Measurements from ENCODE around the gene DROSHA. TPM values are rescaled to one million over a fixed set of nuclear protein-coding genes. Genes with fewer than 3 reads are reported as not detected.

The DROSHA gene
- total RNA-seq, 1 experiment from 2014 or later: 106 TPM

- H3K27ac ChIP-seq (ENCODE audit: insufficient read length, low read depth, low read length): no peak overlapping the region
- peaks cover 4 to 51% (median 11%) of the 10 kb centered on the region in 3 experiments; a peak in 6 of 7 replicates for H3K36me3 Mint-ChIP-seq (ENCODE audit: insufficient read depth in 1 of 3, low read depth in 3 of 3)
- no peak overlapping the region for H3K4me3 Mint-ChIP-seq
- H3K4ac ChIP-seq (ENCODE audit: low read depth, low read length): no peak overlapping the region
- TF ChIP-seq, protein P1, sequence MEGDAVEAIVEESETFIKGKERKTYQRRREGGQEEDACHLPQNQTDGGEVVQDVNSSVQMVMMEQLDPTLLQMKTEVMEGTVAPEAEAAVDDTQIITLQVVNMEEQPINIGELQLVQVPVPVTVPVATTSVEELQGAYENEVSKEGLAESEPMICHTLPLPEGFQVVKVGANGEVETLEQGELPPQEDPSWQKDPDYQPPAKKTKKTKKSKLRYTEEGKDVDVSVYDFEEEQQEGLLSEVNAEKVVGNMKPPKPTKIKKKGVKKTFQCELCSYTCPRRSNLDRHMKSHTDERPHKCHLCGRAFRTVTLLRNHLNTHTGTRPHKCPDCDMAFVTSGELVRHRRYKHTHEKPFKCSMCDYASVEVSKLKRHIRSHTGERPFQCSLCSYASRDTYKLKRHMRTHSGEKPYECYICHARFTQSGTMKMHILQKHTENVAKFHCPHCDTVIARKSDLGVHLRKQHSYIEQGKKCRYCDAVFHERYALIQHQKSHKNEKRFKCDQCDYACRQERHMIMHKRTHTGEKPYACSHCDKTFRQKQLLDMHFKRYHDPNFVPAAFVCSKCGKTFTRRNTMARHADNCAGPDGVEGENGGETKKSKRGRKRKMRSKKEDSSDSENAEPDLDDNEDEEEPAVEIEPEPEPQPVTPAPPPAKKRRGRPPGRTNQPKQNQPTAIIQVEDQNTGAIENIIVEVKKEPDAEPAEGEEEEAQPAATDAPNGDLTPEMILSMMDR (conservative IDR thresholded peaks at IDR 0.05): no peak
- H2BK12ac ChIP-seq (ENCODE audit: insufficient read length, low read depth, low read length): no peak overlapping the region
- H3K27me3 ChIP-seq (ENCODE audit: insufficient read depth, low read length): no peaks in the 10 kb centered on the region
- H2BK15ac ChIP-seq (ENCODE audit: low read depth, low read length): no peak overlapping the region
- no peak overlapping the region for H3K27ac Mint-ChIP-seq
- no peaks in the 10 kb centered on the region for H3K79me2 ChIP-seq (ENCODE audit: insufficient read depth, low read length)
- H3T11ph ChIP-seq (ENCODE audit: low read length): no peak overlapping the region
- no peak overlapping the region for H3K18ac ChIP-seq (ENCODE audit: insufficient read length, low read depth, low read length)
- no peaks in the 10 kb centered on the region for H3K79me1 ChIP-seq (ENCODE audit: insufficient read depth, low read depth, low read length, poor library complexity, severe bottlenecking)
- H3K27me3 Mint-ChIP-seq (ENCODE audit: low read depth): no peaks in the 10 kb centered on the region
- H3K9ac ChIP-seq (ENCODE audit: extremely low read depth, insufficient read length, low read length): no peak overlapping the region
- H3K23me2 ChIP-seq (ENCODE audit: insufficient read length, low read depth, low read length, poor library complexity, severe bottlenecking): no peaks in the 10 kb centered on the region
- no peaks in the 10 kb centered on the region for H4K20me1 ChIP-seq (ENCODE audit: control insufficient read depth, insufficient read depth, insufficient read length)
- no peak overlapping the region for H2BK5ac ChIP-seq (ENCODE audit: insufficient read length, low read length)
- no peaks in the 10 kb centered on the region for H3K4me1 ChIP-seq (ENCODE audit: insufficient read depth, low read length)
- DNase-seq: no peak
- H4K91ac ChIP-seq (ENCODE audit: insufficient read length, low read depth, low read length): no peak overlapping the region
- H3K23ac ChIP-seq (ENCODE audit: insufficient read length, low read depth, low read length): no peak overlapping the region
- H2BK20ac ChIP-seq (ENCODE audit: low read depth, low read length, poor library complexity, severe bottlenecking): no peak overlapping the region
- WGBS (ENCODE audit: extremely low coverage, insufficient read length, low lambda C conversion rate): no CpG with 5 or more reads among the region's 1 CpG
- no peaks in the 10 kb centered on the region for H3K4me1 Mint-ChIP-seq
- H3K9me3 ChIP-seq (ENCODE audit: control insufficient read depth, low read depth, low read length): no peaks in the 10 kb centered on the region
- H3K4me2 ChIP-seq (ENCODE audit: insufficient read depth, insufficient read length, low read length): no peak overlapping the region
- H3K56ac ChIP-seq (ENCODE audit: insufficient read length, low read depth, low read length): no peak overlapping the region
- H3K9me3 Mint-ChIP-seq: no peaks in the 10 kb centered on the region
- no peak overlapping the region for H2AK5ac ChIP-seq (ENCODE audit: insufficient read length, low read length)
- H4K5ac ChIP-seq (ENCODE audit: insufficient read length, low read depth, low read length): no peak overlapping the region
- H2AFZ ChIP-seq (ENCODE audit: low read length): no peak overlapping the region
- no peak overlapping the region for H2BK120ac ChIP-seq (ENCODE audit: low read depth, low read length, poor library complexity, severe bottlenecking)
- no peak overlapping the region for H3K14ac ChIP-seq (ENCODE audit: insufficient read depth, low read length)
- H4K8ac ChIP-seq (replicated peaks; ENCODE audit: insufficient read length, low read depth, low read length): no peak overlapping the region
These were observed 119.6 kb downstream of the DROSHA start for GRCh38 chr5:31412324-31412723.

All from H9 (cell line).